Activated CD8-positive, alpha-beta memory T cell treated with anti-CD3 and anti-CD28 coated beads for 48 hours (primary cell): ENCODE data around the gene MAPKAPK2.

Experiments used
- DNase-seq, 3 experiments: peaks; one replicate each; pipeline ENCODE4 v3.0.0-alpha.2; 2020; ENCODE audit warnings: low read depth in 2 of 3, low spot score in 2 of 3

MAPKAPK2 gene

GRCh38 chr1:206717674-206717989 lies 32.9 kb downstream of the MAPKAPK2 start:
- no peak for DNase-seq

DNA sequence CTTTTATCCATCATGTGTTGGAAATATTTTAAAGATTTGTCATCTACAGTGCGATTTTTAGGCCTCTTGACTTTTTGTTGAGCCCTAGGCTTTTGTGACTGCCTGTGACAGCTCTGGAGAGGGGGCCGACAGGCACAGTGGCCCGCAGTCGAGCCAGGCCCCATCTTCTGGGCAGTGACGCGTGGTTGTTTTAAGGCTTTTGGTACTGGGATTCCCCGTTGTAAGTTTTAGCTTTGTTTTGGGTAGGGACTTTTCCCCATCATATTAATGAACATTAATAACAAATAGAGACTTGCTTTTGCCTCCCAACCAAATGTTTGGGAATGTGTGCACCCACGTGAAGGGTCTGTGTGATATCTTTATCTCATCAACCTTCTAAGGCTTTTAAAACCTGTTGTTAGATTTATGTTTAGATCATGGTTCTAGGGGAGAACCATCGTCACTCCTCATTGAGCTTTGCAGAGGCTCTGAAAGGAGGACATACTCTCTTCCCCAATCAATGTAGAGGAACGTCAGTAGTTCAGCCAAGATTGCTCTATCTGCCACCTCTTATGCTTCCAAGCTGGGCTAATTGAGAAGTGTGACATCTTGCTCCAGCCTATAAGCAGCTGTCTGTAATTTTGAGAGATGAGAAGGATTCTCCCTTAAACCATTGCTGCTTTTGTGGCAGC lies 34.6 kb downstream of the MAPKAPK2 start:
- no peak for DNase-seq

DNA sequence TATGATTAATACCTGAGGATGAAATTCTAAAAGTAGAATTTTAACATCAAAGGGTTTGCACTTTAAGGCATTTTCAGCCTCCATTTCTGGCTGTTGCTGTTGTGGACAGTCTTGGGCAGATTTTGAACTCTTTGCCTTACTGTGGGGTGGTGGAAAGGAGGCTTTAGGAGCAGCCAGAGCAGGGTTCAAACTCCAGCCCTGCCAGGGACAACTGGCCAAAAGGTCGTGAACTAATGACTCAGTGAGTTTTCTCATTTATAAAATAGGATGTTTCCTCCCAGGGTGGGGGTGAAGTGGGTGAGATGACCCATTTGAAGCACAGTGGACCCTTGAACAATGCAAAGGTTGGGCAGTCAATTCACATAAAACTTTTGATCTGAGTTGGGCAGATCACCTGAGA lies 36.7 kb downstream of the MAPKAPK2 start:
- DNase-seq, result no peak

DNA sequence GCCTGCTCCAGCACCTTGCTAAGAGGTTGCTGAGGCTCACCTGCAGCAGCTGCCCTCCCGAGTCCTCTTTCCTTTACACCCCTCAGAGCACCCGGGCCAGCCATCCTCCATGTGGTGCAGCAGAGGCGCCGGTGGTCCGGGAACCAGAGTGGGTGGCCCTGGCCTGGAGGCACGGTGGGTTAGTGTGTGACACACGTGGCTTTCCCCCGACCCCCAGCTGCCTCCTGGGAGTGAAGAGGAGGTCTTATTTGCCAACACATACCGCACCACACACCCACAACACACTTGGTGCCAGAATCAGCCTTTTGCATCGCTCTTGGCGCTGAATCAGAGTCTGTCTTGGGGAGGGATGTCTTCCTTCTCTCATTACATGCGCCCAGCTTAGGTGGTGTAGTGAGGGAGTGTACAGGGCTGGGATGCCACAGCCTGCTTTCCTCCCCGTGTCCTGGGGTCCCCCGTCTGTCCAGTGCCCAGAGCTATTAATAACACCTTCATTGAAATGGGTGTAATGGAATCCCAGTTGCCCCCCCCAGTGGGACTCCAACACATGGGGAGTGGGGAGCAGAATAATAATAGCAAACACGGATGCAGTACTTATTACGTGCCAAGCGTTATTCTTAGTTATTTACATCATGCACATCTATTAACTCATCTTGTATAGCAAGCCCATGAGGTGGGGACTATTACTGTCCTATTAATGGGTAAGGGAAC lies 38.2 kb downstream of the MAPKAPK2 start:
- no peak for DNase-seq

DNA sequence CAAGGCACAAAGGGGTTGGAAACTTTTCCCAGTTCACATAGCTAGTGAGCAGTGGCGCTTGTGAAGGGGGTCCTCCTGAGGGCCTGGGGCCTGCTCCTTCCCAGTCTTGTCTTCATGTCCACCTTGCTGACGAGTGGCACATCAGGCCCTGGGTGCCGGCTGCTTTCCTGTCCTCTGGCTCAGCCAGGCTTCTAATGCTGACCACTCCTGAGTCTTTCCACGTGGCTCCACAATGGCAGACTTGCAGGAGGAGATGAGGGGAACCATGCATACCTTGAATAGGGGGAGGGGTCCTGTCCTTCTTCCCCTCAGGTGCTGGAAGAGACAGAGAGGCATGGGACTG lies 38.7 kb downstream of the MAPKAPK2 start:
- no peak for DNase-seq

DNA sequence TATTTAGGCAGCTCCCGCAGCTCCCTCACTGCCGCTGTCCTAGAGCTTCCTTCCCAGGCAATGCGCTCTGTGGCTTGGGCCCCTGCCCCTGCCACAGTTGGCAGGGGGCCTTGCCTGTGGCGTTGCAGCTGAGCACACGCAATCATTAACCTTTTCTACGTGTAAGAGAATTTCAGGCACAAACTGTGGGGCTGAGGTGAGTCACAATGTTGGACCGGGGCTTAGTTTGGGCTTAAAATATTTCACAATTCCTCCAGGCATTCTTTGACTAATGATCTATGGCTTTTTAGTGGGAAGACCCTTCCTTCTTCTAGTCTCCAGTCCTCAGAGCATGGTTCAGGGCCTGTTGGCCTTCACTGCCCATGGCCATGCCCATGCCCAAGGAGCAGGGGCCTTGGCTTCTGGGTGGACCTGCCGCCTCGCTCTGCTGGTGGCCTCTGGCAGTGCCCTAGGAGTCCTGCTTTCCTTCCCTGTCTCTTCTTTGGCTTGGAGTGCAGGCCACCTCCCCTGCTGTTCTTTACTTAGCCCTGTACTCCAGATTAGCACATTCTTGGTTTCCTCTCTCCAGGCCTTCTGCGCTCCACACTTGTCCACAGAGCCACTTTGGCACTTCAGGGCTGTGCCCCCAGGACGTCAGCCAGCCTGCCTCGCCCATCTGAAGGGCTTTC lies 39.2 kb downstream of the MAPKAPK2 start:
- DNase-seq, result no peak

DNA sequence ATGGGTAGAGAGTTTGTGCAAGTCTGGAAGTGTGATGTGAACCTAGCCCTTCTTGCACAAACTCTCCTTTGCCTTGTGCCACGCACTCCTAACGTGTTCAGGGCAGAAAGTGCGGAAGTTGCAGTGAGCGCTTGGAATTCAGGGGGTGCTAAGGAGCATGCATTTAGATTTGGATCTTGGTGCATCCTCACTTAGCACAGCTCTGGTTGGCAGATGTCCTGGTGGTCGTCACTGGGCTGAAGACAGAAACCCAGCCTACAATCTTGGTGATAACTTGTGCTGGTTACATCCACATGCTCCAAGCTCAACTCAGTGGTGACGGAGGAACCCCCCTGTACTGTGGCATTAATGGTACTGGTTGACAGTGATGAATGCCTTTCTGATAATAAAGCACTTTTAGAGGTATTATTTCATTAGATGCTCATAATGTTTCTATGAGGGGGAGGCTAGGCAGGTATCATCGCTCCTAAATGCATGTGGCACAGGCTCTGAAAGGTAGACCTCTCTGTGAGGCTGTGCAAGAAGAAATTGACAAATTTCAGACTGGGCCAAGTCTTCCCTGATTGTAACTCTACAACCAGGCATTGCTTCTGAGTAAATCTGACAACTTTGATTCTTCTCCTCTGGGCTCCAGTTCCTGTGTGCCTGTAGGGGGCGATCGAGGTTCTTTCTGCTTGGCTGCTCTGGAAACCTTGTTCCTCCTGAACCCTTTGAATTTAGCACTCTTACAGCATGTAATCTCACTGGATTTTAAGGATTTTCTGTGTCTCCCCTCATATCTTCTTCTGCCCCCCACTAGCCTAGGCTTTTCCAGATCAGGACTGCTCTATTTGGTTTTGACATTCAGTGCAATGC lies 40.6 kb downstream of the MAPKAPK2 start:
- DNase-seq, result no peak

- no peak for DNase-seq
Measured at GRCh38 chr1:206727981-206728696, 43.4 kb downstream of the MAPKAPK2 start.

DNA sequence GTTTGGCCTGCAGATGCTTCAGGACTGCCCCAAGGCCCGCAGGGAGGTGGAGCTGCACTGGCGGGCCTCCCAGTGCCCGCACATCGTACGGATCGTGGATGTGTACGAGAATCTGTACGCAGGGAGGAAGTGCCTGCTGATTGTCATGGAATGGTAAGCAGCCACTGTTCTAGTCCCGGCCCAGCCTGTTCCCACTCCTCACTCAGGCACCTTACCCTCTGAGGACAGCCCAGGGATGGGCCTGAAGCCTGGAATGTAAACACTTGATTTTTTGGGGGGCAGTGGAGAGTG lies 43.9 kb downstream of the MAPKAPK2 start:
- DNase-seq, result no peak

DNA sequence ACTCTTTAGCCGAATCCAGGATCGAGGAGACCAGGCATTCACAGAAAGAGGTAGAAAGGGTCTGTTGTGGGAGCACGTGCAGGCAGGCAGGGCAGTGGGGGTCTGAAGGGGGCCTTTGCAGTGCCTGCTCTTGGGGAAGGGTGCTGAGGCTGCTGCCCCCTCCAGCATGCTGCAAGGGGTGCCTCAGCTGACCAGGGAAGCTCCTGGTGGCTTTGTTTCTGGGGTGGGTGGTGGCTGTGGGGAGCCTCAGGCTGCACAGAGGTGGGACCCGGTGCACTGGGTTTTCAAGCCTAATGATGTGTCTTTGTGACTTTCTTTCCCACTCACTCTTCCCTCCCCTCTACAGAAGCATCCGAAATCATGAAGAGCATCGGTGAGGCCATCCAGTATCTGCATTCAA lies 44.3 kb downstream of the MAPKAPK2 start:
- DNase-seq, result no peak

DNA sequence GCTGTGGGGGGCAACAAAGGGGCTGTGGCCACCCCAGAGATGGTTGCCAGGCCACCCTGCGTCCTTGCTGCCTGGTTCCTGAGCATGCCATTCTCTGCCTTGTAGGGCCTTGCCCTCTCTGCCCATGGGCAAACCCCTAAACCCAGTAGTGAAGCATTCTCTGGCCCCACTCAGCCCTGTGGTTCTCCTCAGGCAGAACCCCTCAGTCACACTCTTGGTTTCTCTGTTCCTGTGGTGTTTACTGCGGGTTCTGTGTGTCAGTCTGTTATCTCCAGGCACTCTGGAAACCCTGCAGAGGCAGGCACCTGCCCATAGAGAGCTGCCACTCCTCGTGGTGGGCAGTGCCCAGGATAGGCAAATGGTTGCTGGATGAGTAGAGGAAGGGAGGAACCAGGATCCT lies 44.8 kb downstream of the MAPKAPK2 start:
- no peak for DNase-seq

- DNase-seq, result no peak
Measured at GRCh38 chr1:206732508-206732907, 47.8 kb downstream of the MAPKAPK2 start.

- DNase-seq, result no peak
Measured at GRCh38 chr1:206732992-206733391, 48.3 kb downstream of the MAPKAPK2 start.

DNA sequence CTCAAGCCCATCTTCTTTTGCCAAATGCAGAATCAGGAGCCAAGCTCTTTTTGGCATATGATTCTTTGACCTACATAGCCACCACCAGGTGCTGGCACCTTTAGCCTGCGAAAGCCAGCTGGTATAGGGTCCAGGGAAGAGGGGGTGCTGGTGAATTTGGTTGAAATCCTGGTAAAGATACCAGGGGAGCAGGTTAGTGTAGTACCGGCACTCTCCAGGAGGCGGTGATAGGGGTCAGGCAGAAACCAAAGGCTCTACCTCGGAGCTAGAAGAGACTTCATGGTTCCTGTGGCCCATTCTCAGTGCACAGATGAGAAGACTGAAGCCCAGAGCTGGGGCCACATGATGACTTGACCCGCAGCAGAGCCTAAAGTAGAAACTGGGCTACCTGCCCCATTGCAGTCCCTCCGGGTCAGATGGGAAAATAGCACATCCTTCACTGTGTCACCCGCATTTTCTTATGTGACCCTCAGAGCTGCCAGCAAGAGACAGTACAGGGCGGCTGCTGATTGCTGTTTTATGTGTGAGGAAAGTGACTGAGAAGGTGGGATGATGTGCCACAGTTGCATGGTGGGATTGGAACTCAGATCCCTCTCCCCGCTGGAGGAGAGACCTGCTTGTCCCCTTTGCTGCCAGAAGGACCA lies 49.9 kb downstream of the MAPKAPK2 start:
- peak in 2 of 3 experiments; percentile 76 for DNase-seq

- DNase-seq, result no peak
Measured at GRCh38 chr1:206735553-206736031, 50.9 kb downstream of the MAPKAPK2 start.

GRCh38 chr1:206736878-206737728 lies 52.4 kb downstream of the MAPKAPK2 start:
- DNase-seq, result no peak

GRCh38 chr1:206737729-206738201 lies 53.1 kb downstream of the MAPKAPK2 start:
- no peak for DNase-seq

GRCh38 chr1:206738370-206739366 lies 54.0 kb downstream of the MAPKAPK2 start:
- DNase-seq, result no peak
